ENCODE results near the gene LTN1. TPM values are rescaled to one million over a fixed set of nuclear protein-coding genes. Genes with fewer than 3 reads are reported as not detected.
A peak's percentile ranks its signal among the peaks of the same experiment; 100 is the strongest.
"Not testable (repeated sequence)": the region's sequence is repeated elsewhere in the genome, so short reads cannot be mapped to it uniquely, and the experiment has no call there.

LTN1 gene
- 10 to 100 TPM; 32.5 to 43.1 TPM for total RNA-seq

GRCh38 chr21:28992526-28993292 is at the start of gene LTN1:
Gene LTN1 (minus strand): TSS chr21:28992877. CDS start chr21:28992805, 72 bp downstream.
- H3K36me3 Mint-ChIP-seq = peaks cover 13% of the 10 kb centered on the region
- DNase-seq (ENCODE audit: low spot score) (peak; percentile 99), ATAC-seq (peak; percentile 99)
- peak within 1 kb of the TSS; percentile 96 to 97 for H3K27ac Mint-ChIP-seq
- H3K4me3 Mint-ChIP-seq = peak within 1 kb of the TSS; percentile 98
- H3K9me3 Mint-ChIP-seq = no peaks in the 10 kb centered on the region
- H3K27me3 Mint-ChIP-seq = no peaks in the 10 kb centered on the region
- H3K4me1 Mint-ChIP-seq (ENCODE audit: low read depth in 2 of 2) = peaks cover 33 to 41% of the 10 kb centered on the region in 2 donors

DNA sequence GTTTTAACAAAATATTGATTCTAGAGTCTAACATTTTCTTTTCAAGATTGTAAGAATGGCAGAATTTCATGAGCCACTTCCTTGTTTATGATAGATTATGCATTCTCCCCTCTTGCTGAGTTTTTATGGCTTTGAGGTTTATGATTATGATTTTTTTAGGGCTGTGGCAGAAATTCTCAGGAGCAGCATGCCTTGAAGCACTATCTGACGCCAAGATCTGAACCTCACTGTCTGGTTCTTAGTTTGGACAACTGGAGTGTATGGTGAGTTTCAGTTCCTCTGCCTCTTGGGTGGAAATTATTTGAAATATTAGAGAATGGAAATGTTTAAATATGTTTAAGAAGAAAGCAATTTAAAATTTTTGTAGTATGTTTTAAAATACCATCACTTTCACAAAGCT is 42.0 kb upstream of the LTN1 start:
- Mint-ChIP-seq H3K27ac (no peak overlapping the region), H3K27me3 (no peaks in the 10 kb centered on the region), H3K4me1 (ENCODE audit: low read depth in 2 of 2) (peaks cover 5 to 11% of the 10 kb centered on the region in 2 donors), H3K36me3 (peaks cover 27% of the 10 kb centered on the region), H3K4me3 (no peak overlapping the region), H3K9me3 (no peaks in the 10 kb centered on the region)
- DNase-seq (ENCODE audit: low spot score) (no peak), ATAC-seq (no peak)

- H3K9me3 Mint-ChIP-seq = no peaks in the 10 kb centered on the region
- H3K4me3 Mint-ChIP-seq = no peak overlapping the region
- DNase-seq (ENCODE audit: low spot score) (no peak), ATAC-seq (no peak)
- peaks cover 24% of the 10 kb centered on the region for H3K36me3 Mint-ChIP-seq
- H3K27ac Mint-ChIP-seq = no peak overlapping the region
- H3K4me1 Mint-ChIP-seq (ENCODE audit: low read depth in 2 of 2) = peaks cover 5 to 14% of the 10 kb centered on the region in 2 donors
- no peaks in the 10 kb centered on the region for H3K27me3 Mint-ChIP-seq
Observed at GRCh38 chr21:29033871-29034270, 41.2 kb upstream of the LTN1 start.

DNA sequence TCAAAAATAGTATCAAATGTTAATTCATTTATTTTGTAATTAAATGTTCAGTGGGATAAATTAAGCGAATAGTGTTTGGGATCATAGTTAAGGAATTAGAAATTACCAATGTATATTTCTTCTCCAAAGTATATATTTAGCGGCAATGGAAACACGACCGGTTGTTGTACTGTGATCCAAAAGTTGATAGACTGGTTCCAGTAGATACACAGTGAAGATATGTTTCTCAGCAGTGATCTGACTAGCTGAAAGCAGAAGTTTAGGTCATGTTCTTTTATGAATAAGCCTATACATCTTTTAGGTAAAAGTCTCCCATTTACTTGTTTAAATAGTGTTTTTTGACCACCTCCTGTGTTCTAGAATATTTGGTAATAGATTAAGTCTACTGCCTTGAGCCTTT is 40.6 kb upstream of the LTN1 start:
- ATAC-seq (no peak), DNase-seq (ENCODE audit: low spot score) (no peak)
- H3K4me1 Mint-ChIP-seq (ENCODE audit: low read depth in 2 of 2) = peaks cover 5 to 14% of the 10 kb centered on the region in 2 donors
- H3K36me3 Mint-ChIP-seq = peaks cover 24% of the 10 kb centered on the region
- H3K9me3 Mint-ChIP-seq = no peaks in the 10 kb centered on the region
- H3K4me3 Mint-ChIP-seq = no peak overlapping the region
- H3K27ac Mint-ChIP-seq = no peak overlapping the region
- no peaks in the 10 kb centered on the region for H3K27me3 Mint-ChIP-seq

- Mint-ChIP-seq H3K27ac (no peak overlapping the region), H3K36me3 (peaks cover 14% of the 10 kb centered on the region), H3K9me3 (no peaks in the 10 kb centered on the region), H3K27me3 (no peaks in the 10 kb centered on the region), H3K4me1 (ENCODE audit: low read depth in 2 of 2) (peaks cover 12 to 21% of the 10 kb centered on the region in 2 donors), H3K4me3 (no peak overlapping the region)
- ATAC-seq (no peak), DNase-seq (ENCODE audit: low spot score) (no peak)
Observed at GRCh38 chr21:29030909-29031308, 38.2 kb upstream of the LTN1 start.

DNA sequence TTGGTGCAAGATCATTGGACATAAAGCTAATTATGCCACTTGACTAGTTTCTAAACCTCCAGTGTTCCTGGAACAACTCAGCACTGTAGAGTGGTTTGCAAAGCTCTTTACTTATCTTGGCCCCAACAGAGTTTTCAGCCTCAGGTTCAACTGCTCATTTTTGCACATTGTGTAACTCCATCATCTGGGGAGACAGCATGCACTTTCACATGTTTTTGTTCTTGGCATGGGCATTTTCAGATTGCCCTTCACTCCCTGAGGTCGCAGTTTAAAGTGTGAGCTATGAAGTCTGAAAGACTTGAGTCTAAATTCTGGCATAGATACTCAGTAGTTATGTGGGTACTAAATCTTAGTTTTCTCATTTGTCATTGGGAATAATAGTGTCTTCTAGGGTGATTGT is 36.8 kb upstream of the LTN1 start:
- Mint-ChIP-seq H3K27ac (no peak overlapping the region), H3K36me3 (peaks cover 14% of the 10 kb centered on the region), H3K4me3 (no peak overlapping the region), H3K4me1 (ENCODE audit: low read depth in 2 of 2) (peaks cover 26 to 33% of the 10 kb centered on the region in 2 donors), H3K9me3 (no peaks in the 10 kb centered on the region), H3K27me3 (no peaks in the 10 kb centered on the region)
- ATAC-seq = no peak
- DNase-seq (ENCODE audit: low spot score) = no peak

GRCh38 chr21:29025328-29025713 is 32.6 kb upstream of the LTN1 start:
- Mint-ChIP-seq H3K9me3 (no peaks in the 10 kb centered on the region), H3K36me3 (no peaks in the 10 kb centered on the region), H3K27ac (peak overlapping the region; percentile 93 to 99), H3K4me1 (ENCODE audit: low read depth in 2 of 2) (peaks cover 38 to 43% of the 10 kb centered on the region in 2 donors), H3K27me3 (no peaks in the 10 kb centered on the region), H3K4me3 (peak overlapping the region; percentile 98)
- ATAC-seq (no peak), DNase-seq (ENCODE audit: low spot score) (no peak)

DNA sequence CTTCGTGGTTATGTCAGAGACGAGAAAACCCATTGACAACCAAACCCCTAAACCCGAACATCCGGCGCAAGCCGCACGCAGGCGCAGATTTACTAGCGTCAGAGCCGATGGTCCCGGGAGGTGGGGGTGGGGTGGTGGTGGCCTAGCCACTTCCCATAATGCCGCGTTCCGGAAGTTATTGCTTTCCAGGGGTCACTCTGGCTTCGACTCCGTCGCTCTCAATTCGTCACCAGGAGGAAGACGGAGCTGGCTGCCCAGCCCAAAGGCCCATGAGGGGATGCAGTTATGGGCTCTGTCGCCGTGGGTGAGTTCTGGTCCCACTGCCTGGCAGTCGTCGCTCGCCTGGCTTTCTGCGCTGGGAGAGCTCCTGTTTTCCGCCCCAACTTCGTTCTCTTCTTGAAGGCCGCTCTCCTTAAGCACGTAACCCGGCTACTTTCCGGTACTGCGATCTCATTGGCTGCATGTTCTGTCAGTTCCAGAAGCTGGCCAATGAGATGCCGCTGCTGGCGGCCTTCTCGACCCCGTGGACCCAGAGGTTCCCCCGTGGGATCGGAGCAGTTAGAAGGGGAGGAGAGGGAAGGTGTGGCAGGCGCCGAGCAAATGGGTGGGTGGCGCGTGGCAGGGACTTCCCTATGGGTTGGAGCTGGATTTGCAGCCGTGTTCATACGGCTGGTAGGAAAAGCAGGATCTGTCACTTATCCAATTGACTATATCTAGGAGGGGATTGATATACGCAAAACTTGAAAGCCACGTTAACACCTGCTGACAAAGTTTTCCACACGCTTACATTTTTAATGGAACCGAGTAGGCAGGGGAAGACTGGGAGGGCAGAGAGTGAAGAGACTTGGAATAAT is 32.0 kb upstream of the LTN1 start, which contains the start of gene USP16:
Gene USP16, plus strand, starts transcription at position 195 of the 854 bp plus-strand sequence. CDS start 3,246 bp downstream, outside the sequence.
- DNase-seq (ENCODE audit: low spot score) (peak; percentile 95), ATAC-seq (peak; percentile 97)
- no peaks in the 10 kb centered on the region for H3K36me3 Mint-ChIP-seq
- H3K27ac Mint-ChIP-seq = peak within 1 kb of the TSS; percentile 93 to 99
- H3K27me3 Mint-ChIP-seq = no peaks in the 10 kb centered on the region
- H3K4me3 Mint-ChIP-seq = peak within 1 kb of the TSS; percentile 98
- H3K4me1 Mint-ChIP-seq (ENCODE audit: low read depth in 2 of 2) = peaks cover 43 to 46% of the 10 kb centered on the region in 2 donors
- no peaks in the 10 kb centered on the region for H3K9me3 Mint-ChIP-seq

- H3K9me3 Mint-ChIP-seq = no peaks in the 10 kb centered on the region
- H3K27ac Mint-ChIP-seq = peak overlapping the region; percentile 93 to 99
- H3K36me3 Mint-ChIP-seq = peaks cover 10% of the 10 kb centered on the region
- peak overlapping the region; percentile 57 for H3K4me3 Mint-ChIP-seq
- DNase-seq (ENCODE audit: low spot score) (no peak), ATAC-seq (no peak)
- H3K27me3 Mint-ChIP-seq = no peaks in the 10 kb centered on the region
- H3K4me1 Mint-ChIP-seq (ENCODE audit: low read depth in 2 of 2) = peaks cover 50 to 55% of the 10 kb centered on the region in 2 donors
Observed at GRCh38 chr21:29022166-29022565, 29.5 kb upstream of the LTN1 start.

DNA sequence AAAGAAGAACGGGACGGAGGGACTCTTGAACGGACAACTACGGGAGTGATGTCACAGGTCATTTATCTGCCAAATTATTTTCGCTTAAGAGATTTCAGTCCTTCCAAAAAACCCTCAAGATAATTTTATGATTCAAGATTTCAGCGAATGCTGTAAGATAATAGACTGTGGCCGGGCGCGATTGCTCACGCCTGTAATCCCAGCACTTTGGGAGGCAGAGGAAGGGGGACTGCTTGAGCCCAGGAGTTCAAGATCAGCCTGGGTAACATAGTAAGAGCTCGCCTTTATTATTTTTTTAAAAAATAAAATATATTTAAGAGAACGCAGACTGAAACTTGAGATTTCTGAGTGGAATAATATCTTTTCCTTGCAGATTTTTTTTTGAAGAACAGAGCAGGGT is 25.9 kb upstream of the LTN1 start:
- Mint-ChIP-seq H3K27me3 (no peaks in the 10 kb centered on the region), H3K9me3 (no peaks in the 10 kb centered on the region), H3K36me3 (peaks cover 10% of the 10 kb centered on the region), H3K4me1 (ENCODE audit: low read depth in 2 of 2) (peaks cover 25 to 28% of the 10 kb centered on the region in 2 donors), H3K27ac (peak overlapping the region; percentile 80 to 88), H3K4me3 (peak overlapping the region; percentile 96)
- DNase-seq (ENCODE audit: low spot score) = no peak
- ATAC-seq = peak in 1 of 2 donors; percentile 24

DNA sequence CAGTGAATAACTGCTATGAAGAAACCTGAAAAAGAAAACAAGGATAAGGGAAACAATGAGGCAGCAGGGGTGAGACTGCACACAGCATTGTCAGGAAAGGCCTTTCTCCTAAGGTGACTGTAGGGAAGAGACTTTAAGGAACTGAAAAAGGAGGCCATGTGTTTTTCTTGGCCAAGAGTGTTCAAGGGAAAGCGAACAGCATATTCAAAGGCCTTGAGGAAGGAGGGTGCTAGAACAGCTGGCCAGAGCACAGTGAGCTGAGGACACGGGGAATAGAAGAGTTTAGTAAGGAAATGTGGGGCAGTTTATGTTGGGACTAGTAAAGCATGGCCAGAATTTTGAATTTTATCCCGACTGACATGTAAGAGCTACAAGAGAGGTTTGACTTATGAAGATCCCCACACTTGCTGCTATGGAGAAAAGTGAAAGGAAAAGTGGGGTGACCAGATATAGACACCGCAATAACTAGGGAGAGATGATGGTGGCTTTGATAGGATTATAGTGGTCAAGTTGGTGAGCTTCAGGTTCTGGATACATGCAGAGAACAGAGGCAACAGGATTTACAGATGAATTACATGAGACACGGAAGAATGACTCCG is 25.1 kb upstream of the LTN1 start:
- H3K4me1 Mint-ChIP-seq (ENCODE audit: low read depth in 2 of 2) = peaks cover 21 to 28% of the 10 kb centered on the region in 2 donors
- peak overlapping the region; percentile 96 for H3K4me3 Mint-ChIP-seq
- H3K9me3 Mint-ChIP-seq = no peaks in the 10 kb centered on the region
- H3K27ac Mint-ChIP-seq = peak overlapping the region; percentile 80 to 88
- H3K36me3 Mint-ChIP-seq = peaks cover 10% of the 10 kb centered on the region
- H3K27me3 Mint-ChIP-seq = no peaks in the 10 kb centered on the region
- ATAC-seq (no peak), DNase-seq (ENCODE audit: low spot score) (no peak)

DNA sequence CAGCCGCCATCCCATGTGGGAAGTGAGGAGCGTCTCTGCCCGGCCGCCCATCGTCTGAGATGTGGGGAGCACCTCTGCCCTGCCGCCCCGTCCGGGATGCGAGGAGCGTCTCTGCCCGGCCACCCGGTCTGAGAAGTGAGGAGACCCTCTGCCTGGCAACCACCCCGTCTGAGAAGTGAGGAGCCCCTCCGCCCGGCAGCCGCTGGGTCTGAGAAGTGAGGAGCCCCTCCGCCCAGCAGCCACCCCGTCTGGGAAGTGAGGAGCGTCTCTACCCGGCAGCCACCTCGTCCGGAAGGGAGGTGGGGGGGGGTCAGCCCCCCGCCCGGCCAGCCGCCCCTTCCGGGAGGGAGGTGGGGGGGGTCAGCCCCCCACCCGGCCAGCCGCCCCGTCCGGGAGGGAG is 18.6 kb upstream of the LTN1 start:
- not testable (repeated sequence) for H3K36me3 Mint-ChIP-seq; H3K4me3 Mint-ChIP-seq; DNase-seq (ENCODE audit: low spot score); H3K9me3 Mint-ChIP-seq; H3K4me1 Mint-ChIP-seq (ENCODE audit: low read depth in 2 of 2); ATAC-seq; H3K27ac Mint-ChIP-seq; H3K27me3 Mint-ChIP-seq

DNA sequence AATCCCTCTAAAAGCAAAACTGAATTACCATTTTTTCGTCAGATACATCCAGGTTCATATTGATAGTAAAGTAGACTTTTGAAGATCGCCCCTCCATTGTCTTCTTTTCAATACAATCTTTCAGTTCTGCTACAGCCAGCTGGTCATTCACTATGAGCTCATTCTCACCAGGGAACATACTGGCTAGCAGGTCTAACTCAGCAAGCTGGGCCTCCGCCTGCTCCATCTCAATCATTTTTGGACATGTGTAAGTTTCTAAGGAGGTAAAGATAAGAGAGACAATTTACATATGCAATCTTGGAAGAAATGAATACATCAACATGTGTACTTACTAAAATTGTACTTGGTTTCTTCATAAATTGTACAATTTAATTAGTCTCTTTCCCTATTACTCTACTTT is 15.7 kb upstream of the LTN1 start:
- Mint-ChIP-seq H3K4me3 (no peak overlapping the region), H3K27me3 (no peaks in the 10 kb centered on the region), H3K27ac (no peak overlapping the region), H3K9me3 (no peaks in the 10 kb centered on the region), H3K4me1 (ENCODE audit: low read depth in 2 of 2) (no peaks in the 10 kb centered on the region), H3K36me3 (no peaks in the 10 kb centered on the region)
- DNase-seq (ENCODE audit: low spot score) = no peak
- no peak for ATAC-seq

Measured in natural killer cell treated with Interleukin-12 subunit alpha and Interleukin-12 subunit beta and Interleukin-15 and Interleukin-18, amount 100 ng/mL, for 72 hours (primary cell).